Spinal cord (tissue), 10 donors: ENCODE data around the gene RAB40C. TPM values are rescaled to one million over a fixed set of nuclear protein-coding genes. Genes with fewer than 3 reads are reported as not detected.

Experiments used
- DNase-seq, 6 donors: peaks; one replicate each; pipeline versions ENCODE4 v3.0.0 to v3.0.0-alpha.2; 2013 to 2015; ENCODE audit warnings: low spot score in 6 of 6, low read depth in 4 of 6
- H3K27ac ChIP-seq: one replicate; pipeline ENCODE4 v1.5.1; 2013; ENCODE audit warnings: low read depth, low read length, control low read depth
- H3K27me3 ChIP-seq: one replicate; pipeline ENCODE4 v1.6.1; 2013; ENCODE audit warnings: low read length; ENCODE audit not compliant: control insufficient read depth, insufficient read depth
- H3K36me3 ChIP-seq: one replicate; pipeline ENCODE4 v1.6.1; 2013; ENCODE audit warnings: low read length; ENCODE audit not compliant: control insufficient read depth, insufficient read depth
- H3K4me1 ChIP-seq: one replicate; pipeline ENCODE4 v1.6.1; 2013; ENCODE audit warnings: low read length; ENCODE audit not compliant: control insufficient read depth, insufficient read depth
- H3K4me3 ChIP-seq: one replicate; pipeline ENCODE4 v1.5.1; 2013; ENCODE audit warnings: low read depth, low read length, control low read depth
- H3K9me3 ChIP-seq: one replicate; pipeline ENCODE4 v1.6.1; 2013; ENCODE audit warnings: low read length; ENCODE audit not compliant: control insufficient read depth, insufficient read depth
- WGBS: methylation state at CpG from one replicate; pipeline ENCODE4 v1.1.5; 2013; ENCODE audit warnings: missing lambda C conversion rate; ENCODE audit not compliant: insufficient coverage; 5-methylcytosine and 5-hydroxymethylcytosine counted together
- polyA plus RNA-seq, 2 donors: library from polyadenylated mRNA; unstranded; fragments of 120-200 nt; gene quantifications; one replicate each; pipeline ENCODE4 v1.2.1, GENCODE V29; 2013; ENCODE audit not compliant: insufficient read length in 2 of 2
- total RNA-seq, 2 donors: library from RNA; depleted of rRNA in 1 of 2; stranded (reverse); fragments of 120-200 nt in 1 of 2; fragments of >200 nt in 1 of 2; gene quantifications; one replicate each; pipeline versions ENCODE4 v1.2.3 to v1.2.4, GENCODE V29; 2013 to 2014
- donor health status: healthy.

The RAB40C gene
- total and polyA plus RNA-seq, 4 donors, result 12.4 to 45.7 (median 30.1) TPM

GRCh38 chr16:644556-644955, 54.7 kb downstream of the RAB40C start:
- Histone ChIP-seq H3K36me3 (peaks cover 43% of the 10 kb centered on the region), H3K4me1 (peaks cover 53% of the 10 kb centered on the region), H3K9me3 (no peaks in the 10 kb centered on the region), H3K27me3 (no peaks in the 10 kb centered on the region), H3K27ac (no peak overlapping the region), H3K4me3 (no peak overlapping the region)
- DNase-seq, result no peak
- 94% methylated on average over 12 of the region's 12 CpGs for WGBS

- Histone ChIP-seq H3K4me3 (no peak overlapping the region), H3K27ac (no peak overlapping the region), H3K9me3 (no peaks in the 10 kb centered on the region), H3K4me1 (peaks cover 56% of the 10 kb centered on the region), H3K27me3 (no peaks in the 10 kb centered on the region), H3K36me3 (peaks cover 55% of the 10 kb centered on the region)
- DNase-seq, result no peak
- WGBS, result 79% methylated on average over 30 of the region's 32 CpGs
Observed at GRCh38 chr16:645852-646678, 56.2 kb downstream of the RAB40C start.

GRCh38 chr16:646679-647172, 56.9 kb downstream of the RAB40C start:
- no peak for DNase-seq
- Histone ChIP-seq H3K9me3 (no peaks in the 10 kb centered on the region), H3K4me3 (no peak overlapping the region), H3K4me1 (peaks cover 51% of the 10 kb centered on the region), H3K36me3 (peaks cover 62% of the 10 kb centered on the region), H3K27me3 (no peaks in the 10 kb centered on the region), H3K27ac (no peak overlapping the region)
- WGBS, result 91% methylated on average over 21 of the region's 22 CpGs

- H3K9me3 ChIP-seq, result no peaks in the 10 kb centered on the region
- 90% methylated on average over 23 of the region's 25 CpGs for WGBS
- no peak overlapping the region for H3K4me3 ChIP-seq
- H3K27ac ChIP-seq, result no peak overlapping the region
- peaks cover 68% of the 10 kb centered on the region for H3K36me3 ChIP-seq
- H3K4me1 ChIP-seq, result peaks cover 51% of the 10 kb centered on the region
- no peak for DNase-seq
- no peaks in the 10 kb centered on the region for H3K27me3 ChIP-seq
Observed at GRCh38 chr16:647173-647902, 57.5 kb downstream of the RAB40C start.

GRCh38 chr16:648071-648780, 58.4 kb downstream of the RAB40C start:
- Histone ChIP-seq H3K4me3 (peak overlapping the region; percentile 66), H3K27ac (peak overlapping the region; percentile 75), H3K36me3 (peaks cover 77% of the 10 kb centered on the region), H3K4me1 (peaks cover 42% of the 10 kb centered on the region), H3K27me3 (no peaks in the 10 kb centered on the region), H3K9me3 (no peaks in the 10 kb centered on the region)
- WGBS, result 39% methylated on average over 22 of the region's 24 CpGs
- peak in 1 of 6 donors; percentile 11 for DNase-seq

- no peaks in the 10 kb centered on the region for H3K9me3 ChIP-seq
- H3K4me3 ChIP-seq, result peak within 1 kb of the TSS; percentile 66
- H3K36me3 ChIP-seq, result peaks cover 81% of the 10 kb centered on the region
- H3K4me1 ChIP-seq, result peaks cover 37% of the 10 kb centered on the region
- under 1% methylated on average over 90 of the region's 91 CpGs for WGBS
- peak within 1 kb of the TSS; percentile 75 for H3K27ac ChIP-seq
- no peaks in the 10 kb centered on the region for H3K27me3 ChIP-seq
- DNase-seq, result peak; percentile 63 to 97 (median 85)
Observed at GRCh38 chr16:648781-649589, 59.1 kb downstream of the RAB40C start, which contains the start of gene WDR90. WDR90 (plus strand) TSS chr16:649365; CDS start chr16:649417, 52 bp downstream.

GRCh38 chr16:649631-650030, 59.8 kb downstream of the RAB40C start:
- Histone ChIP-seq H3K27me3 (no peaks in the 10 kb centered on the region), H3K4me3 (peak overlapping the region; percentile 66), H3K36me3 (peaks cover 82% of the 10 kb centered on the region), H3K9me3 (no peaks in the 10 kb centered on the region), H3K4me1 (peaks cover 37% of the 10 kb centered on the region), H3K27ac (no peak overlapping the region)
- no peak for DNase-seq
- 2% methylated on average over 44 of the region's 44 CpGs for WGBS

GRCh38 chr16:651844-652243, 62.0 kb downstream of the RAB40C start:
- whole genome bisulfite sequencing, result 93% methylated on average over 22 of the region's 22 CpGs
- Histone ChIP-seq H3K9me3 (no peaks in the 10 kb centered on the region), H3K27me3 (no peaks in the 10 kb centered on the region), H3K27ac (no peak overlapping the region), H3K4me1 (peaks cover 30% of the 10 kb centered on the region), H3K4me3 (no peak overlapping the region), H3K36me3 (peaks cover 85% of the 10 kb centered on the region)
- DNase-seq, result no peak
